Activated naive CD8-positive, alpha-beta T cell treated with anti-CD3 and anti-CD28 coated beads, Interleukin-2, amount 50 U/mL, for 24 hours (primary cell): ENCODE results near the gene PPARA.
A peak's percentile ranks its signal among the peaks of the same experiment; 100 is the strongest.
"Not testable (repeated sequence)": the region's sequence is repeated elsewhere in the genome, so short reads cannot be mapped to it uniquely, and the experiment has no call there.

Experiments
- ATAC-seq: fragments of 150-1000 bp; cut with Tn5 transposase; one replicate; pipeline ENCODE4 v1.10.0; 2021
- DNase-seq: peaks from one replicate; pipeline ENCODE4 v3.0.0; 2021
- H3K27ac Mint-ChIP-seq: one replicate; pipeline ENCODE4 v1.8.0; 2021; ENCODE audit warnings: mild to moderate bottlenecking, mixed read lengths
- H3K27me3 Mint-ChIP-seq: one replicate; pipeline ENCODE4 v1.8.0; 2021; ENCODE audit warnings: mixed read lengths
- H3K36me3 Mint-ChIP-seq: one replicate; pipeline ENCODE4 v1.8.0; 2021; ENCODE audit warnings: low read depth, mixed read lengths
- H3K4me1 Mint-ChIP-seq: one replicate; pipeline ENCODE4 v1.8.0; 2021; ENCODE audit warnings: mixed read lengths
- H3K4me3 Mint-ChIP-seq: one replicate; pipeline ENCODE4 v1.8.0; 2021; ENCODE audit warnings: mild to moderate bottlenecking, moderate library complexity, mixed read lengths
- H3K9me3 Mint-ChIP-seq: one replicate; pipeline ENCODE4 v1.8.0; 2021; ENCODE audit warnings: mixed read lengths

Gene PPARA

DNA sequence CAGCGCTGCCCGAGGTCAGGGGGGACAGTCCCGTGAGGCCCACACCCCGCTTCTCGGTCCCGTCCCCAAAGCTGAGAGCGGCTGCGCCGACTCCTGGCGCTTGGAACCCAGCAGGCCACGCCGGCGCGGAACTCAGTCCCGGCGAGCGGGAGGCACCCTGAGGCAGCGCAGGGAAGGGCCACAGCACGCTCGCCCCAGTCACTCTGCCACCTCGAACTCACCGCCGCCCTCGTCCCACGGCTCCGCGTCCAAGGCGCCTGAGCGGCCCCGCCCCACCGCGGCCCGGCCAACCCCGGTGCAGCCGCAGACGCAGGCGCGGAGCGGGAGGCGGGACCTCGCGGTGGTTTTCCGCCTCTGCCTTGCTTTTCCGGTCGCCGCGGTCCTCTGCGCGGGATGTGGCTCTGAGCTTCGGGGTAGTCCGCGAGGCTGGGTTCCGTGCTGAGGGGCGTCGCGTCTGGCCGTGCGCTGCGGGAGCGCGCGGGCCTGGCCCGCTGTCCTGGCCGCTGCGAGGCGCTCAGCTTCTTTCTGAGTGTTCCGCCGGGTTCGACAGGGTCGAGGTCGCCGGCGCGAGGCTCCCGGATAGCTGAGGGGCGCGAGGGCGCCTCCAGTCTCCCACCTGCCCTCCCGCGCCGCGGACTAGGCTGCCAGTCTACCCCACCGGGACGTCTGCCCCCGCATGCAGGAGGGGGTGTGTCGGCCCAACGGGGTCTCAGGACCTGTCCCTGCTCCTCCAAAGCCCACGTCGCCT, 99.9 kb downstream of the PPARA start, which contains the start of gene CDPF1:
TSS of gene CDPF1 (minus strand) at position 259 of the 748 bp plus-strand sequence. CDS start 2,009 bp downstream, outside the sequence.
- peak within 1 kb of the TSS; percentile 79 for H3K4me3 Mint-ChIP-seq
- peaks cover 37% of the 10 kb centered on the region for H3K4me1 Mint-ChIP-seq
- no peaks in the 10 kb centered on the region for H3K9me3 Mint-ChIP-seq
- no peaks in the 10 kb centered on the region for H3K27me3 Mint-ChIP-seq
- ATAC-seq, result peak; percentile 93
- peaks cover 4% of the 10 kb centered on the region for H3K36me3 Mint-ChIP-seq
- peak; percentile 93 for DNase-seq
- peak within 1 kb of the TSS; percentile 81 for H3K27ac Mint-ChIP-seq

DNA sequence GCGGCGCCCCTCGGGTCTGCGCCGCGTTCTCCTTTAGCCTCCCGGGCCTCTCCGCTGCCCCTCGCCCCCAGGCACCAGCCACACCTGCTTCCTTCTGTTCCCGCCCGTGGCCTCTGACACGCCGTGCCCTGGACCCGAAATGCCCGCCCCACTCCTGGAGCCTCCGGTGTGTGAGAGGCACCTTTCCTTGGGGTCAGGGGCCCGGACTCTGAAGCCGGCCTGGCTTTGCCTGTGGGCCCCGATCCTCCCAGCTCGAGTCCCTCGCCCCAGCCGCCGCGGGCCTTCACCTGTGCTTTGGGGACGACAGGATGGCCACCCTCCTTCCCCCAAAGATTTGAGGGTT, 100.4 kb downstream of the PPARA start:
- H3K4me1 Mint-ChIP-seq, result peaks cover 37% of the 10 kb centered on the region
- ATAC-seq, result no peak
- H3K9me3 Mint-ChIP-seq, result no peaks in the 10 kb centered on the region
- H3K36me3 Mint-ChIP-seq, result peaks cover 4% of the 10 kb centered on the region
- peak overlapping the region; percentile 81 for H3K27ac Mint-ChIP-seq
- no peaks in the 10 kb centered on the region for H3K27me3 Mint-ChIP-seq
- no peak for DNase-seq
- peak overlapping the region; percentile 79 for H3K4me3 Mint-ChIP-seq

DNA sequence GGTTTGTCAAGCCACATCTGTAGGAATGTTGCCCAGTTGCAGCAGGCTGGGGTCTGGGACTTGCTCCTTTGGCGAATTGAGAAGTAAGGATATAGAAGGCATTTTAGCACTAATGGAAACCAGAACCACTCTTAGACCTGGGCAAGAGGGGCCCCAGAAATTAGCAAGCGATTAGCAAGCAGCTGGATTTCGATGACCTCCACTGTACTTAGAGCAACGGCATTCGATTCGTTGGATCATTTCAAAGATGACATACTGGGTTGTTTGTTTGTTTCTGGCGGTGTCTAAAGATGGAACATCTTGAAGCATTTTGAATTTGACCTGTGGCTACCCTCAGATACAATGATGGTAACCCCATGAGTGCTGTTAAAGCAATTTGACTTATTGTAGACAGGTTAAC, 100.9 kb downstream of the PPARA start:
- H3K9me3 Mint-ChIP-seq, result no peaks in the 10 kb centered on the region

DNA sequence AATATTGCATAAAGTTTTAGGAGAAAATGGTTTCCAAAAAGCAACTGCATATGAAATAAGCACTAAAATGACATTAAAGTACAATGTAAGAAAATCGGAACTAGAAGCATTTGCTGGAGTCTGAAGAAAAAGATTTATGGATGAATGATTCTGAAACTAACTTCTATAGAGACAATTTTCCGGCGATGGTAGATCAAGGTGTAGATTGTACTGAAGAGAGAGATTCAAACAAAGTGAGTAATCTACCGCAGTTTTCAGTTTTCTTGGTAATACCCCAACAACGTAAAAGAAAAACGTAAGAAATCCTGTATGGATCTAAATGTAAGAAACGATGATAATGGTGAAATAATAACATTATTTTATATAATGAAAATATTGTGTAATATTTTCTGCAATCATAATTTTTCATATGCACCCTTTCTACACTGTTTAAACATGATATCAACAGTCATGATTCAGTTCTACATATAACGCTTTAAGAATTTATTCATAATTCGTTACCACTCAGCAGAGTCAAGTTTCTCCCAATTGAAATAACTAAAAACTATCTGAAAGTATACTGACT, 101.6 kb downstream of the PPARA start:
- ATAC-seq (no peak), DNase-seq (no peak)
- no peaks in the 10 kb centered on the region for H3K27me3 Mint-ChIP-seq
- peaks cover 4% of the 10 kb centered on the region for H3K36me3 Mint-ChIP-seq
- peak overlapping the region; percentile 81 for H3K27ac Mint-ChIP-seq
- no peaks in the 10 kb centered on the region for H3K9me3 Mint-ChIP-seq
- H3K4me3 Mint-ChIP-seq, result peak overlapping the region; percentile 79
- H3K4me1 Mint-ChIP-seq, result peaks cover 37% of the 10 kb centered on the region

More for the DNA sequence above, 100.9 kb downstream of the PPARA start:
- peak overlapping the region; percentile 81 for H3K27ac Mint-ChIP-seq
- no peak for ATAC-seq
- H3K4me3 Mint-ChIP-seq, result peak overlapping the region; percentile 79
- H3K4me1 Mint-ChIP-seq, result peaks cover 37% of the 10 kb centered on the region
- no peak for DNase-seq
- peaks cover 4% of the 10 kb centered on the region for H3K36me3 Mint-ChIP-seq
- H3K27me3 Mint-ChIP-seq, result no peaks in the 10 kb centered on the region

DNA sequence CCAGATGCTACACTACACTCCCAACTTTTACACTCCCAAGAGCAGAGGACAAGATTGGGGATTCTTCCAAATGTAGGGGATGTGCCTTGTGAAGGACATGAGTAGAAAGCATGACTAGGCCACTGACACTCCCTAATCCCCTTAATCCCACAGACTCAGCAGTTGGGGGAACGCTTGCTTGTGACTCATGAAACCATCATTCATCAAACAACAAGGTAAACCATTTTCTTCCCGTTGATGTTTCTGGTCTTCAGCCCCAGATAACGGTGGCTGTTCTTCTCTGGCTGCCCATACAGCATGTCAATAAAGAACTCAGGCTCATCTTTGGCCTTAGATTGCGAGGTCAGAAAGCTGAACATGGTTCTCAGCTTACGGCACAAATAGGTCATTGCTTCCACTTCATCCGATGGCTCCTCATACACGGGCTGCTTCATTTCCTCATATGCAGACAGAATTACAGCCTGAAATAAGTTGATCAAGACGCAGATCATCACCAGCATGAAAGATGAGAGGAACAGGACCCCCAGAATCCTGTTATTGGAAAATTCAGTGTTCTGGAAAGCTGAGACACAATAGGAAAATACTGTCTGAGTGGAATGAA, 106.1 kb downstream of the PPARA start:
- H3K36me3 Mint-ChIP-seq, result peaks cover 4% of the 10 kb centered on the region
- DNase-seq, result no peak
- ATAC-seq, result no peak
- H3K27ac Mint-ChIP-seq, result no peak overlapping the region
- H3K27me3 Mint-ChIP-seq, result peaks cover 31% of the 10 kb centered on the region
- H3K9me3 Mint-ChIP-seq, result peaks cover 4% of the 10 kb centered on the region
- H3K4me1 Mint-ChIP-seq, result peaks cover 24% of the 10 kb centered on the region
- H3K4me3 Mint-ChIP-seq, result no peak overlapping the region

DNA sequence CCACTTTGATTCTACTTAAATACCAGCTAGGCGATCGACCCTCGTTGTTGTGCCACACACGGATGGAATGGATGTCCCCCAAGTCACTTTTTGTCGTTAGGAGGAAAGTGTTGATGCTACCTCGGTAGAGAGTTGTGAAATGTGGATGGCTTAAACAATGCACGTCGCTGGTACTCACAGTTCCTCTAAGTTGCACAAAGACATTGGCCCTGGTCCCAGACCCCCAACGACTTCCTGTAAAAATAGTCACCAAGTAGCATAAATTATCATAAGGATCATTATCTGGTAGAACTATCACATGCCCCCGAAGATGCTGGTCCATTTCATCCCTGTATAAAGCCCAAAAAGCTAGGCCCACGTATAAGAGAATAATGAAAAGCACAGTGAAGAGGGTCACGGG, 109.0 kb downstream of the PPARA start:
- no peak for DNase-seq
- Mint-ChIP-seq H3K4me1 (peaks cover 5% of the 10 kb centered on the region), H3K36me3 (no peaks in the 10 kb centered on the region), H3K27ac (no peak overlapping the region), H3K4me3 (no peak overlapping the region), H3K9me3 (peaks cover 4% of the 10 kb centered on the region), H3K27me3 (peaks cover 53% of the 10 kb centered on the region)
- no peak for ATAC-seq

DNA sequence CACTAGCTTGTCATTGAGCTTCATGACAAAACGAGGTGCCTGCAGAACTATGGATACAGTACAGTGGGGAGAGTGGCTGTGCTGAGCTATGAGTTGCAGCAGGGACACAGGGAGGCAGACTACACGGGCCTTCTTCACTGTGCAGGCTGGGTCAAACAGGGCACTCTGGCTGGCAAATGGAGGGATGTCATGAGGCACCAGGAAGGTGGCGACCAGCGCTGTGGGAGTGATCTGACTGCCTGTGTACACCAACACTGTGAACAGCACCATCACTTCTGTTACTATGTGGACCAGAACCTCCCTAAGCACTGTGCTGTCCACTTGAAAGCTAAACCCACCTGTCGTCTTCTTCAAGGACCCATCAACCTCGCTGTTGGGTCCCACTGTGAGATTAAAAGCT, 109.7 kb downstream of the PPARA start:
- H3K27me3 Mint-ChIP-seq, result peaks cover 56% of the 10 kb centered on the region
- DNase-seq (no peak), ATAC-seq (no peak)
- H3K9me3 Mint-ChIP-seq, result peaks cover 4% of the 10 kb centered on the region
- H3K4me3 Mint-ChIP-seq, result no peak overlapping the region
- H3K27ac Mint-ChIP-seq, result no peak overlapping the region
- peaks cover 1% of the 10 kb centered on the region for H3K4me1 Mint-ChIP-seq
- no peaks in the 10 kb centered on the region for H3K36me3 Mint-ChIP-seq

DNA sequence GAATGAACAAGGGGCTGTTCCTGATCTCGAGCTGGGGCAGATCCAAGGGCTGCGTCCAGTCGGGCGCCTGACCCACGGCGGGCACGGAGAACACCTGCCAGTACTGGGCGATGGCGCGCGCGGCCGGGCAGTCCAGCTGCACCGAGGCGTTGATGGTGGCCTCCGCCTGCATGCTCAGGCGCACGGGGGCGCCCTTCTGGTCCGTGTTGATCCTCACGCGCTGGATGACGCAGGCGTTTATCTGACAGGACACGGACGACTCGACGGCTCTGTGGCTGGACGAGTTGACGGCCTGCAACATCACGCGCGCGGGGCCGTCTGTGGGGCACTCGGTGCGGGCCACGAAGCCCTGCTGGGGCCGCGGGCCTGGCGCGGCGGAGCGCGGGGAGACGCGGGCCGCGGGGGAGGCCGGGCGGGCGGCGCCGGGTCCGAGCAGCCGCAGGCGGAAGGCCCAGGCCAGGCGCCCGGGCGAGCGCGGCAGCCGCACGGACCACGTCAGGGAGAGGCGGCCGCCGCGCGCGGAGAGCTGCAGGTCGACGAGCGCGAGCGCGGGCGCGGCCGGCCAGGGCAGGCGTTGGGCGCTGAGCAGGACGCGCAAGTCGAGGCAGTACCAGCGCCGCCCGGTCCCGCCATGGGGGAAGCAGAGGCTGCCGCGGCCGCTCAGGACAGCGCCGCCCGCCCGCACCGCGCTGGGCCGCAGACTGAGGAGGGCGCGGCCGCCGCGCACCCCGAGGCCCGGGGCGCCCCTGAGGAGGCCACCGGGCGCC, 112.3 kb downstream of the PPARA start:
- peak; percentile 57 for DNase-seq
- H3K9me3 Mint-ChIP-seq, result peaks cover 13% of the 10 kb centered on the region

DNA sequence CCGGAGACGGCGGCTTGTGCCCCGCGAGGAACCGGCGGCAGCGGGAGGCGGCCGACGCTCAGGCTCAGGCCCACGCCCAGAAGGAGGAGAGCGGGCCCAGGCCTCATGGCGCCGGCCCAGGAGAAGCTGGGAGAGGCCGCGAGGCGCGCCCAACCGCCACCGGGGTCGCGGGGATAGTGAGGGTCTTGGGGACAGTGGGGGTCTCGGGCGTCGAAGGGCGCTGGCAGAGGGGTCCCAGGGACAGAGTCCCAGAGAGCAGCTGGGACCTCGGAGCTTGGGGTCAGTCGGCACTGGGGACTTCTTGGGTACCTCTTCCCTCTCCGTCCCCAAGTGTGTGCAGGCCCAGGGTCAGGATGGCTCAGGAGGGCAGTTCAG, 112.9 kb downstream of the PPARA start, which contains the start of gene PKDREJ:
TSS of gene PKDREJ (minus strand) at position 128 of the 375 bp plus-strand sequence. CDS start at position 107, 21 bp downstream.
- no peaks in the 10 kb centered on the region for H3K36me3 Mint-ChIP-seq
- H3K4me1 Mint-ChIP-seq, result peaks cover 7% of the 10 kb centered on the region
- no peak for ATAC-seq
- no peak within 1 kb of the TSS for H3K27ac Mint-ChIP-seq
- peaks cover 63% of the 10 kb centered on the region for H3K27me3 Mint-ChIP-seq
- DNase-seq, result no peak
- H3K9me3 Mint-ChIP-seq, result peaks cover 9% of the 10 kb centered on the region
- no peak within 1 kb of the TSS for H3K4me3 Mint-ChIP-seq

More for the DNA sequence above, 112.3 kb downstream of the PPARA start:
- ATAC-seq, result peak; percentile 33
- peaks cover 6% of the 10 kb centered on the region for H3K4me1 Mint-ChIP-seq
- no peak overlapping the region for H3K27ac Mint-ChIP-seq
- no peak overlapping the region for H3K4me3 Mint-ChIP-seq
- no peaks in the 10 kb centered on the region for H3K36me3 Mint-ChIP-seq
- peaks cover 64% of the 10 kb centered on the region for H3K27me3 Mint-ChIP-seq

DNA sequence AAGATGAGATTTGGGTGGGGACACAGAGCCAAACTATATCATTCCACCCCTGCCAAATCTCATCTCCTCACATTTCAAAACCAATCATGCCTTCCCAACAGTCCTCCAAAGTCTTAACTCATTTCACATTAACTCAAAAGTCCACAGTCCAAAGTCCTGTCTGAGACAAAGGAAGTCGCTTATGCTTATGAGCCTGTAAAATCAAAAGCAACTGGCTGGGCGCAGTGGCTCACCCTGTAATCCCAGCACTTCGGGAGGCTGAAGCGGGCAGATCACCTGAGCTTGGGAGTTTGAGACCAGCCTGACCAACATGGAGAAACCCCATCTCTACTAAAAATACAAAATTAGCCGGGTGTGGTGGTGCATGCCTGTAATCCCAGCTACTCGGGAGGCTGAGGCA, 114.2 kb downstream of the PPARA start:
- peaks cover 51% of the 10 kb centered on the region for H3K27me3 Mint-ChIP-seq
- not testable (repeated sequence) for ATAC-seq, H3K4me3 Mint-ChIP-seq, H3K9me3 Mint-ChIP-seq, DNase-seq, H3K27ac Mint-ChIP-seq, H3K36me3 Mint-ChIP-seq
- peaks cover 11% of the 10 kb centered on the region for H3K4me1 Mint-ChIP-seq

DNA sequence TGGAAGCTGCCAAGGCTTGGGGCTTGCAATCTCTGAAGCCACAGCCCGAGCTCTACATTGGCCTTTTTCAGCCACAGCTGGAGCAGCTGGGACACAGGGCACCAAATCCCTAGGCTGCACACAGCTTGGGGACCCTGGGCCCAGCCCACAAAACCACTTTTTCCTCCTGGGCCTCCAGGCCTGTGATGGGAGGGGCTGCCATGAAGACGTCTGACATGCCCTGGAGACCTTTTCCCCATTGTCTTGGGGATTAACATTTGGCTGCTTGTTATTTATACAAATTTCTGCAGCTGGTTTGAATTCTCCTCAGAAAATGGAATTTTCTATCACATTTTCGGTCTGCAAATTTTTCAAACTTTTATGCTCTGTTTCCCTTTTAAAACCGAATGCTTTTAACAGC, 115.3 kb downstream of the PPARA start:
- H3K9me3 Mint-ChIP-seq, H3K4me3 Mint-ChIP-seq, H3K36me3 Mint-ChIP-seq, ATAC-seq, DNase-seq, H3K27ac Mint-ChIP-seq: not testable (repeated sequence)
- peaks cover 42% of the 10 kb centered on the region for H3K27me3 Mint-ChIP-seq
- peaks cover 13% of the 10 kb centered on the region for H3K4me1 Mint-ChIP-seq

DNA sequence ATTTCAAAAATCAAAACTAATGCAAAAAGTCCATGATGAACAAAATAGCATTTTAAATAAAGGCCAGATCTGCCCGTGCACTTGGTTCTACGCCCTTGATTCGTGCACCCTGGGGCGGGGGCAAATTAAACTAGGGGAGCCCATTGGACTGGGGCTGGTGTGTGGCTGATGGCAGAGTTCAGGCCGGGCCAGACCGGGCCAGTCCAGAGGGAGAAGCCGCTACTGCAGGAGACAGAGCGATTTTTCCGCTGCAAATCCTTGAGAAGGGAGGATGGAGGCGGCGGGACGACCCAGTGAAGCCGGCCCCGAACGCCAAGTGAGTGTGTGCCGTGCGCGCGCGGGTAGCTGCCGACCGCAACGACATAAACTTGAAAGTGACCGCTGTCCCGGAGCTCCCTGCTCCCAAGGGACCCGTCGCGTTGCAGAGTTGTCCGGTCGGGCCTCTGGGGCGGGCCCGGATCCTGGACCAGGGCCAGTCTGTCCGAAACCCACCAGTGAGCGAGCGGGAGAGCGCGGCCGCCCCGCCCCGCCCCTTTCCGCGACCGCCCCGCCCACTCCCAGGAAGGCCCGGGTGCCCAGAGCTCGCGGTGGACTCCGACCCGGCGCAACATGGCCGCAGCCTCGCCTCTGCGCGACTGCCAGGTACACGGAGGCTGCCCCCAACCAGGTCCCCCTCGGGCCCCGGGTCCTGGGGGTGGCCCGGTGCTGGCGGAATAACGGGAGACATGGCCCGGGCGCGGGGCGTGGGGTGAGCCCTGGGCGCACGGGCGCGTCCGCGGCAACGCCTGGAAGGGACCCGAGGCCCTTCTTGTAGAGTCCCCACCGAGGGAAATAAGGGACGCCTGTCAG, 117.3 kb downstream of the PPARA start, which contains the start of gene TTC38:
TSS of gene TTC38 (plus strand) at position 578 of the 849 bp plus-strand sequence. CDS start at position 610, 32 bp downstream.
- Mint-ChIP-seq H3K36me3 (no peaks in the 10 kb centered on the region), H3K4me1 (peaks cover 12% of the 10 kb centered on the region)

DNA sequence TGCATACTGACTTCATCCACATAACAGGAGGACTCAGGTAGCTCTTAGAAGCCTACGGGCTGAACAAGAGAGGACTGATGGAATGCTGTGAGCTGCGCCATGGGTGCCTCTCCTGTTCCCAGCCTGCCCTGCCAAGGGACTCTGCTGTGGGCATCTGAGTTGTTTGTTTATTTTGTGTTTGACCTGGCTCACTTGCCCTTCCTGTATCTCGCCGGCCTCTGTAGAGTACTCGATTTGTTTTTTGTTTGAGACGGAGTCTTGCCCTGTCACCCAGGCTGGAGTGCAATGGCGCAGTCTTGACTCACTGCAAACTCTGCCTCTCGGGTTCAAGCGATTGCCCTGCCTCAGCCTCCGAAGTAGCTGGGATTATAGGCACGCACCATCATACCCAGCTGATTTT, 119.2 kb downstream of the PPARA start:
- peaks cover 9% of the 10 kb centered on the region for H3K27me3 Mint-ChIP-seq
- no peak overlapping the region for H3K4me3 Mint-ChIP-seq
- no peak overlapping the region for H3K27ac Mint-ChIP-seq
- H3K9me3 Mint-ChIP-seq, result peaks cover 9% of the 10 kb centered on the region
- H3K4me1 Mint-ChIP-seq, result peaks cover 12% of the 10 kb centered on the region
- ATAC-seq (no peak), DNase-seq (no peak)
- H3K36me3 Mint-ChIP-seq, result no peaks in the 10 kb centered on the region

More for the DNA sequence above, 117.3 kb downstream of the PPARA start, which contains the start of gene TTC38:
- Mint-ChIP-seq H3K27me3 (peaks cover 23% of the 10 kb centered on the region), H3K4me3 (peak within 1 kb of the TSS; percentile 81), H3K9me3 (peaks cover 9% of the 10 kb centered on the region), H3K27ac (no peak within 1 kb of the TSS)
- ATAC-seq (peak; percentile 66), DNase-seq (peak; percentile 59)
